ENCODE measurements around the gene TSPO2. TPM values are rescaled to one million over a fixed set of nuclear protein-coding genes. Genes with fewer than 3 reads are reported as not detected.

Gene TSPO2
- polyA plus RNA-seq, 3 donors = not detected

DNA sequence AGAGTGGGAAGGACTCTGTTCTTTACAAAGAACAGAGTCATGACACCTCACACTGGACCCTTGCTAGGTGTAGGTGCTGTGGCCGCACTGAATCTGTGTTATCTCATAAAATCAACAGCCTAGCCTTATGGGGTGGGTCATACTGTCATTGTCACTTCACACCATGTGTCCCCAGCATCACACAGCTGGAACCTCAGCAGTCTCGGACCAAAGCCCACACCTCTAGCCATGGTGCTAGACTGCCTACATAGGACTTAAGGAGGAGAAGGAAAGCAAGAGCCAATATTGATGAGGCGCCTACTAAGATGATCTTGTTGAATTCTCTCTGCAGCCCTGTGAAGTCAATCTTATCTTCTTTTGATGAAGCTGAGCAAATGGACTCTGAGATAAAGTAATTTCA lies 34.3 kb upstream of the TSPO2 start:
- 57% methylated on average over 1 of the region's 3 CpGs for WGBS (ENCODE audit: insufficient coverage)
- H3K27ac ChIP-seq (ENCODE audit: low read depth in 1 of 2, low read length in 2 of 2) = no peak overlapping the region
- no peak for DNase-seq
- no peak overlapping the region for H3K9ac ChIP-seq (ENCODE audit: insufficient read depth, low read length, poor library complexity, severe bottlenecking)
- Mint-ChIP-seq H3K27ac (no peak overlapping the region), H3K4me1 (no peaks in the 10 kb centered on the region), H3K27me3 (ENCODE audit: low read depth in 3 of 3) (peaks cover 2 to 8% (median 8%) of the 10 kb centered on the region in 3 donors), H3K36me3 (no peaks in the 10 kb centered on the region), H3K4me3 (no peak overlapping the region), H3K9me3 (no peaks in the 10 kb centered on the region)
- H3K79me2 ChIP-seq (ENCODE audit: insufficient read depth, low read length) = no peaks in the 10 kb centered on the region
- intact Hi-C loops (cut with micrococcal nuclease) = no loop called here
- H3K4me2 ChIP-seq (replicated peaks; ENCODE audit: extremely low read depth, low read length, poor library complexity, severe bottlenecking) = no peak overlapping the region
- H4K20me1 ChIP-seq (ENCODE audit: insufficient read depth, low read length) = no peaks in the 10 kb centered on the region
- TF ChIP-seq, protein P1, sequence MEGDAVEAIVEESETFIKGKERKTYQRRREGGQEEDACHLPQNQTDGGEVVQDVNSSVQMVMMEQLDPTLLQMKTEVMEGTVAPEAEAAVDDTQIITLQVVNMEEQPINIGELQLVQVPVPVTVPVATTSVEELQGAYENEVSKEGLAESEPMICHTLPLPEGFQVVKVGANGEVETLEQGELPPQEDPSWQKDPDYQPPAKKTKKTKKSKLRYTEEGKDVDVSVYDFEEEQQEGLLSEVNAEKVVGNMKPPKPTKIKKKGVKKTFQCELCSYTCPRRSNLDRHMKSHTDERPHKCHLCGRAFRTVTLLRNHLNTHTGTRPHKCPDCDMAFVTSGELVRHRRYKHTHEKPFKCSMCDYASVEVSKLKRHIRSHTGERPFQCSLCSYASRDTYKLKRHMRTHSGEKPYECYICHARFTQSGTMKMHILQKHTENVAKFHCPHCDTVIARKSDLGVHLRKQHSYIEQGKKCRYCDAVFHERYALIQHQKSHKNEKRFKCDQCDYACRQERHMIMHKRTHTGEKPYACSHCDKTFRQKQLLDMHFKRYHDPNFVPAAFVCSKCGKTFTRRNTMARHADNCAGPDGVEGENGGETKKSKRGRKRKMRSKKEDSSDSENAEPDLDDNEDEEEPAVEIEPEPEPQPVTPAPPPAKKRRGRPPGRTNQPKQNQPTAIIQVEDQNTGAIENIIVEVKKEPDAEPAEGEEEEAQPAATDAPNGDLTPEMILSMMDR (IDR thresholded peaks at IDR 0.05) = no peak
- H3K9me3 ChIP-seq (replicated peaks in 1 of 2; ENCODE audit: control insufficient read depth in 1 of 2, insufficient read depth in 1 of 2, low read length in 2 of 2) = no peaks in the 10 kb centered on the region
- no peaks in the 10 kb centered on the region for H3K4me1 ChIP-seq (ENCODE audit: control insufficient read depth in 1 of 2, insufficient read depth in 2 of 2, low read length in 2 of 2)
- H2AFZ ChIP-seq (ENCODE audit: insufficient read depth, low read depth, low read length, poor library complexity, severe bottlenecking) = no peak overlapping the region
- H3K27me3 ChIP-seq (ENCODE audit: control insufficient read depth in 2 of 2, insufficient read depth in 2 of 2, low read length in 2 of 2) = no peaks in the 10 kb centered on the region
- no peak overlapping the region for H3K4me3 ChIP-seq (replicated peaks in 1 of 3; ENCODE audit: low read depth in 2 of 3, low read length in 3 of 3)
- H3K36me3 ChIP-seq (replicated peaks in 1 of 2; ENCODE audit: control insufficient read depth in 1 of 2, insufficient read depth in 2 of 2, low read length in 2 of 2) = no peaks in the 10 kb centered on the region

DNA sequence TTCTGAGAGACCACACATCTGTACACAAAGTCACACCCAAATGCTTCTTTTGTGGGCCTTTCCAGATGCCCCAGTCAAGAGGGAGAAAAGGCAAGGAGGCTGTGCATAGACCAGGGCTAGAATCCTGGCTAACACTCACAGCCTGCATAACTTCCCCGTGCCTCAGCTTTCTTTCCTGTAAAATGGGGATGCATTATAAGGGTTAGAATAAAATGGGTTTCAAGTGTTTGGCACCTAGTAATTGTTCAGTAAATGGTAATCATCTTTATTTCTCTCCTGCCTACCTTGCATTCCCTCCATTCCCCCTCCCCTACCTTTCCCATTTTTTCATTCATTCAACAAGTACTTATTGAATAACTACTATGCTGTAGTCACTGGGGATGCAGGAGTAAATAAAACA lies 32.6 kb upstream of the TSPO2 start:
- H2AFZ ChIP-seq (ENCODE audit: insufficient read depth, low read depth, low read length, poor library complexity, severe bottlenecking) = no peak overlapping the region
- H3K4me1 ChIP-seq (ENCODE audit: control insufficient read depth in 1 of 2, insufficient read depth in 2 of 2, low read length in 2 of 2) = no peaks in the 10 kb centered on the region
- Mint-ChIP-seq H3K4me3 (no peak overlapping the region), H3K9me3 (no peaks in the 10 kb centered on the region), H3K27me3 (ENCODE audit: low read depth in 3 of 3) (peaks cover 0 to 7% (median 5%) of the 10 kb centered on the region in 3 donors), H3K27ac (no peak overlapping the region), H3K4me1 (peaks cover 3% of the 10 kb centered on the region), H3K36me3 (no peaks in the 10 kb centered on the region)
- H3K79me2 ChIP-seq (ENCODE audit: insufficient read depth, low read length) = no peaks in the 10 kb centered on the region
- no peaks in the 10 kb centered on the region for H3K27me3 ChIP-seq (ENCODE audit: control insufficient read depth in 2 of 2, insufficient read depth in 2 of 2, low read length in 2 of 2)
- intact Hi-C loops (cut with micrococcal nuclease) = no loop called here
- no peak for DNase-seq
- H4K20me1 ChIP-seq (ENCODE audit: insufficient read depth, low read length) = no peaks in the 10 kb centered on the region
- TF ChIP-seq, protein P1 (IDR thresholded peaks at IDR 0.05) = no peak
- H3K9ac ChIP-seq (ENCODE audit: insufficient read depth, low read length, poor library complexity, severe bottlenecking) = no peak overlapping the region
- no peak overlapping the region for H3K4me2 ChIP-seq (replicated peaks; ENCODE audit: extremely low read depth, low read length, poor library complexity, severe bottlenecking)
- H3K27ac ChIP-seq (ENCODE audit: low read depth in 1 of 2, low read length in 2 of 2) = no peak overlapping the region
- no peak overlapping the region for H3K4me3 ChIP-seq (replicated peaks in 1 of 3; ENCODE audit: low read depth in 2 of 3, low read length in 3 of 3)
- no peaks in the 10 kb centered on the region for H3K9me3 ChIP-seq (replicated peaks in 1 of 2; ENCODE audit: control insufficient read depth in 1 of 2, insufficient read depth in 1 of 2, low read length in 2 of 2)
- WGBS (ENCODE audit: insufficient coverage) = no CpG with 5 or more reads among the region's 1 CpG
- no peaks in the 10 kb centered on the region for H3K36me3 ChIP-seq (replicated peaks in 1 of 2; ENCODE audit: control insufficient read depth in 1 of 2, insufficient read depth in 2 of 2, low read length in 2 of 2)
